WERI-Rb-1 (cell line): ENCODE data around the gene CPAMD8.
A peak's percentile ranks its signal among the peaks of the same experiment; 100 is the strongest.

Experiments used
- DNase-seq: peaks from one replicate; pipeline ENCODE4 v3.0.0-alpha.2; 2020
- H3K27ac ChIP-seq: fragments of 250-450 bp; sonication (Bioruptor Pico); 2 replicates; pipeline ENCODE4 v1.5.1; 2020; ENCODE audit warnings: mild to moderate bottlenecking, moderate library complexity
- H3K27me3 ChIP-seq: fragments of 250-450 bp; sonication (Bioruptor Pico); 2 replicates; pipeline ENCODE4 v1.5.1; 2021; ENCODE audit warnings: mild to moderate bottlenecking, low read depth, moderate library complexity; ENCODE audit not compliant: insufficient read depth, severe bottlenecking
- H3K36me3 ChIP-seq: fragments of 250-450 bp; sonication (Bioruptor Pico); 2 replicates; pipeline ENCODE4 v1.5.1; 2020; ENCODE audit warnings: mild to moderate bottlenecking, moderate library complexity
- H3K4me3 ChIP-seq: 2 replicates; pipeline ENCODE4 v1.5.1; 2011; ENCODE audit warnings: low read depth, mild to moderate bottlenecking, control low read depth, low read length
- H3K9me3 ChIP-seq: fragments of 250-450 bp; sonication (Bioruptor Pico); 2 replicates; pipeline ENCODE4 v1.5.1; 2021; ENCODE audit warnings: mild to moderate bottlenecking, moderate library complexity; ENCODE audit not compliant: severe bottlenecking
- TF ChIP-seq, protein P1 (sequence below): IDR thresholded peaks from 2 replicates; pipeline ENCODE4 v1.5.1; 2011; ENCODE audit warnings: low read depth, mild to moderate bottlenecking, control low read depth, inconsistent platforms, low read length

Gene CPAMD8

DNA sequence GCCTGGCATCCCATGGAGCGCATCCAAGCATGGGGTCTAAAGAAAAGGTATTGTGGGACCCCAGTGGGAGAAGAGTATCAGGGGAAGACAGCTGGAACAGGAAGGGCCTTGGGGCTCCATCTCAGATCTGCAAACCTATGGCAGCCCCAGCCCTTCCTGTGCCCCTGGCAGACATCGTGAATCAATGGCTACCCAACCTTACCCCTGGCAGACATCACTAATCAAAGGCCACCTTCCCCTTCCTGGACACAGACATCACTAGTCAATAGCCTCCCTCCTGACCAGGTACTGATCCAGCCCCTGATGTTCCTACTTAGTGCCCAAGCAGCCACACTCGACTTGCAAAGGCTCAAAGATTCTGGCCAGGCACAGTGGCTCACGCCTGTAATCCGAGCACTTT is 122.0 kb downstream of the CPAMD8 start:
- no peaks in the 10 kb centered on the region for H3K9me3 ChIP-seq
- no peaks in the 10 kb centered on the region for H3K27me3 ChIP-seq
- TF ChIP-seq, protein P1, sequence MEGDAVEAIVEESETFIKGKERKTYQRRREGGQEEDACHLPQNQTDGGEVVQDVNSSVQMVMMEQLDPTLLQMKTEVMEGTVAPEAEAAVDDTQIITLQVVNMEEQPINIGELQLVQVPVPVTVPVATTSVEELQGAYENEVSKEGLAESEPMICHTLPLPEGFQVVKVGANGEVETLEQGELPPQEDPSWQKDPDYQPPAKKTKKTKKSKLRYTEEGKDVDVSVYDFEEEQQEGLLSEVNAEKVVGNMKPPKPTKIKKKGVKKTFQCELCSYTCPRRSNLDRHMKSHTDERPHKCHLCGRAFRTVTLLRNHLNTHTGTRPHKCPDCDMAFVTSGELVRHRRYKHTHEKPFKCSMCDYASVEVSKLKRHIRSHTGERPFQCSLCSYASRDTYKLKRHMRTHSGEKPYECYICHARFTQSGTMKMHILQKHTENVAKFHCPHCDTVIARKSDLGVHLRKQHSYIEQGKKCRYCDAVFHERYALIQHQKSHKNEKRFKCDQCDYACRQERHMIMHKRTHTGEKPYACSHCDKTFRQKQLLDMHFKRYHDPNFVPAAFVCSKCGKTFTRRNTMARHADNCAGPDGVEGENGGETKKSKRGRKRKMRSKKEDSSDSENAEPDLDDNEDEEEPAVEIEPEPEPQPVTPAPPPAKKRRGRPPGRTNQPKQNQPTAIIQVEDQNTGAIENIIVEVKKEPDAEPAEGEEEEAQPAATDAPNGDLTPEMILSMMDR = no peak
- H3K27ac ChIP-seq = no peak overlapping the region
- H3K36me3 ChIP-seq = no peaks in the 10 kb centered on the region
- DNase-seq = no peak
- H3K4me3 ChIP-seq = no peak overlapping the region

DNA sequence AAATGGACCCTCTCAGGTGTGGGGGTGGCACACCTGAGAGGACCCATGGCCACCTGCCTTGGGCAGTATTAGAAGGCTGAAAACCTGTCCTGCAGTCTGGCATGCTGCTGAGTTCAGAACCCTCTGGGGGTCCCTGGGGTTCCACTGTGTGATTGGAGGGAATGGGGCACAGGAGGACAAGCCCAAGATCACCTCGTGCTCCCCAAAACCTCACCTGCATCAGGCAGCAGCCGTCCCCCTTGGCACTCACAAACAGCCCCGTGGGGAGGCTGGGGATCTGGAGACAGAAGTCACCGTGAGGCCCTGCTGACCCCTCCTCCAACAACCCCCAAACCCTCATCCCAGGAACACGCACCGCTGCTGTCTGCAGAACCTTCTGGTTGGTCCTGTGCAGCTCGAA is 123.3 kb downstream of the CPAMD8 start:
- Histone ChIP-seq H3K9me3 (no peaks in the 10 kb centered on the region), H3K36me3 (no peaks in the 10 kb centered on the region), H3K27me3 (no peaks in the 10 kb centered on the region), H3K27ac (no peak overlapping the region), H3K4me3 (no peak overlapping the region)
- DNase-seq = no peak
- TF ChIP-seq, protein P1 = no peak

DNA sequence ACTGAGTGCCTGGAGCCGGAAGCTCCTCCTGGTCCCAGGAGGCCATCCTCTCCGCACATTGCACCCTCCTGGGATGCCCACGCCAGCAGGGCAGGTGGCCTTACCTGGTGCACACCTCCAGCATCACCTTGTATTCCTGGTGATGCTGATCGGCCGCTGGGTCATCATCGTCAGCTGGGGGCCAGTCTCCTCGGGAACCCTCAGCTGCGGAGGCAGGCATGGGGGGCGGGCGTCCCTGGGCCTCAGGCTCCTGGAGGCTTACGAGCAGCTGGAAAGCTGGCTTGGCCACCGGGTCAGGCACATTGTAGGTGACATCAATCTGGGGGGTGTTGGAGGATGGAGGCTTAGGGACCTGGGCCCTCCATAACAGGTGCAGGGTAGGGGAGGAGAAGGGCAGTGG is 124.1 kb downstream of the CPAMD8 start:
- Histone ChIP-seq H3K36me3 (no peaks in the 10 kb centered on the region), H3K9me3 (no peaks in the 10 kb centered on the region), H3K4me3 (no peak overlapping the region), H3K27me3 (no peaks in the 10 kb centered on the region), H3K27ac (no peak overlapping the region)
- DNase-seq = no peak
- TF ChIP-seq, protein P1 = no peak

DNA sequence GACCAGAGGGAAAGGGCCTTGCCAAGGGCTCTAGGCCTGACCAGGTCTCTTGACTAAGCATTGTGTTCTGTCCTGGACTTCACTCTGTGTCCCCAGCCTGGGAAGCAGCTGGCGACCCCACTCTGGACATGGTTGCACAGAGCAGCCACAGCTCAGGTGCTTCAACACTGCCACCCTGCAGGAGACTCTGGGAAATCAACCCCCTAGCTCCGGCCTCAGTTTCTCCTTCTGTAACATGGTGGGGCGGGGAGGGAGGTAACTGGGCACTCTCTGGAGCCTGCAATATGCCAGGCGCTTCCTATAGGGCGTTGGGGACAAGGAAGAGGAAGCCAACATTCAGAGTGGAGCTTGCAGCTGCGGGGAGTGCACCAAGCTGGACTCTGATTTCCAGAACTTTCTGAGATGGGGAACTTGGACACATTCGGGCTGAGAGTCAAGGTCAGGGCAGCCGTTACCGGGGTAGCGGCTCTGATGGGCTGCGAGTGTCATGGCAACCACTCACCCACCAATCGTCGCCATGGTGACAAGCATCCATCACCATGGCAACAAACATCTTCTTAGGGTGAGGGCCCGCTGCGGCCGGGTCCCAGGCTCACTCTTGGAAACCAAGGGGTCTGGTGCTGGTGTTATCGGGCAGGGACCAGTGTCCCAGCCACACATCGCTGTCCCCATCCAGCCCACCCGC is 125.0 kb downstream of the CPAMD8 start:
- TF ChIP-seq, protein P1 = no peak
- no peaks in the 10 kb centered on the region for H3K36me3 ChIP-seq
- H3K27ac ChIP-seq = no peak overlapping the region
- no peaks in the 10 kb centered on the region for H3K27me3 ChIP-seq
- no peaks in the 10 kb centered on the region for H3K9me3 ChIP-seq
- no peak for DNase-seq
- no peak overlapping the region for H3K4me3 ChIP-seq

DNA sequence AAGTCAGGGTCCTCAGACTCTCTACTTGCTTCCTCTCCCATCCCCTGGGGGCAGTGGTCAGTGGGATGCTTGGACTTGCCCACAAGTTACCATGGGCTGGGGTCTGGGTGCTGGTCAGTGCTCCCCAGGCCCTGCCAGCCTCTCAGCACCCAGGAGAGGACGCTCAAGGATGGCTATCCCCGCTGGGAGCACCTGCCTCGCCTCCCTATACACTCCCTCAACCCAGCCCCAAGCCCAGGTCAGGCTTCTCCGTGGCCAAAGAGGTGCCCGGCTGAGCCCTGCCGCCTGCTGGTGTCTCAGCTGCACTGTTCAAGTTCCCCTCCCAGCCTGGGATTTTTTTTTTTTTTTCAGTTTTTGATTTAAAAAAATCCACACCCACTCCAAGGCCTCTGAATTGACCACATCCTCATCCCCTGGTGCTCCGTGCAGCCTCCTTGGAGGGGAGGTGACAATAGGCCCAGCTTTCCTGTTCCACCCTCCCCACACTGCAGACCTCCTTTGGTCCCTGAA is 127.0 kb downstream of the CPAMD8 start:
- peak; percentile 31 for DNase-seq

More for the DNA sequence above, 127.0 kb downstream of the CPAMD8 start:
- Histone ChIP-seq H3K4me3 (no peak overlapping the region), H3K36me3 (no peaks in the 10 kb centered on the region), H3K27ac (no peak overlapping the region), H3K27me3 (no peaks in the 10 kb centered on the region), H3K9me3 (no peaks in the 10 kb centered on the region)
- TF ChIP-seq, protein P1 = peak; percentile 53
